ENCODE results near the gene TTC9C. TPM values are rescaled to one million over a fixed set of nuclear protein-coding genes. Genes with fewer than 3 reads are reported as not detected.

Gene TTC9C
- total RNA-seq, 1 donor, result 30.4 TPM

Other genes with a start within 250 kb of the TTC9C start
- 250 TPM for gene AHNAK, start 181.7 kb upstream of the TTC9C start, total RNA-seq
- gene EEF1G, start 154.6 kb upstream of the TTC9C start, total RNA-seq, result 3,462 TPM
- gene TUT1, start 137.0 kb upstream of the TTC9C start, total RNA-seq, result 11.6 TPM
- gene MTA2, start 126.6 kb upstream of the TTC9C start, total RNA-seq, result 142 TPM
- gene EML3, start 115.7 kb upstream of the TTC9C start, total RNA-seq, result 38.0 TPM
- gene ROM1, start 115.2 kb upstream of the TTC9C start, total RNA-seq, result 2.7 TPM
- 36.4 TPM for gene B3GAT3, start 106.5 kb upstream of the TTC9C start, total RNA-seq
- gene GANAB, start 81.9 kb upstream of the TTC9C start, total RNA-seq, result 215 TPM
- gene INTS5, start 75.2 kb upstream of the TTC9C start, total RNA-seq, result 33.7 TPM
- 15.3 TPM for gene C11orf98, start 63.3 kb upstream of the TTC9C start, total RNA-seq
- gene CSKMT, start 63.2 kb upstream of the TTC9C start, total RNA-seq, result 51.7 TPM
- gene UQCC3, start 56.8 kb upstream of the TTC9C start, total RNA-seq, result 7.3 TPM
- 6.5 TPM for gene LBHD1, start 56.2 kb upstream of the TTC9C start, total RNA-seq
- 141 TPM for gene UBXN1, start 49.4 kb upstream of the TTC9C start, total RNA-seq
- 0.27 TPM for gene LRRN4CL, start 39.0 kb upstream of the TTC9C start, total RNA-seq
- gene BSCL2, start 21.1 kb upstream of the TTC9C start, total RNA-seq, result 66.5 TPM
- not detected for gene GNG3, start 20.8 kb upstream of the TTC9C start, total RNA-seq
- gene HNRNPUL2, start 1.0 kb upstream of the TTC9C start, total RNA-seq, result 7.5 TPM
- 17.5 TPM for gene ZBTB3, start 25.7 kb downstream of the TTC9C start, total RNA-seq
- 81.3 TPM for gene POLR2G, start 33.1 kb downstream of the TTC9C start, total RNA-seq
- gene TAF6L, start 42.9 kb downstream of the TTC9C start, total RNA-seq, result 25.0 TPM
- 49.3 TPM for gene TMEM179B, start 58.9 kb downstream of the TTC9C start, total RNA-seq
- 31.2 TPM for gene TMEM223, start 63.5 kb downstream of the TTC9C start, total RNA-seq
- 62.2 TPM for gene NXF1, start 77.0 kb downstream of the TTC9C start, total RNA-seq
- 56.3 TPM for gene STX5, start 103.6 kb downstream of the TTC9C start, total RNA-seq
- not detected for gene TEX54, start 104.4 kb downstream of the TTC9C start, total RNA-seq
- gene WDR74, start 111.1 kb downstream of the TTC9C start, total RNA-seq, result 74.3 TPM
- gene SLC3A2, start 152.4 kb downstream of the TTC9C start, total RNA-seq, result 116 TPM
- under 0.01 TPM for gene CHRM1, start 192.9 kb downstream of the TTC9C start, total RNA-seq